GM19468 (cell line): Measurements from ENCODE around the gene SLC19A1.

ENCODE experiments used
- ATAC-seq: cut with Tn5 transposase; IDR thresholded peaks from one replicate; pipeline ENCODE4 v1.9.1; 2021; ENCODE audit warnings: mild to moderate bottlenecking, moderate library complexity, moderate number of reproducible peaks; ENCODE audit not compliant: unreplicated experiment; ENCODE audit errors: extremely low read depth

Gene SLC19A1

DNA sequence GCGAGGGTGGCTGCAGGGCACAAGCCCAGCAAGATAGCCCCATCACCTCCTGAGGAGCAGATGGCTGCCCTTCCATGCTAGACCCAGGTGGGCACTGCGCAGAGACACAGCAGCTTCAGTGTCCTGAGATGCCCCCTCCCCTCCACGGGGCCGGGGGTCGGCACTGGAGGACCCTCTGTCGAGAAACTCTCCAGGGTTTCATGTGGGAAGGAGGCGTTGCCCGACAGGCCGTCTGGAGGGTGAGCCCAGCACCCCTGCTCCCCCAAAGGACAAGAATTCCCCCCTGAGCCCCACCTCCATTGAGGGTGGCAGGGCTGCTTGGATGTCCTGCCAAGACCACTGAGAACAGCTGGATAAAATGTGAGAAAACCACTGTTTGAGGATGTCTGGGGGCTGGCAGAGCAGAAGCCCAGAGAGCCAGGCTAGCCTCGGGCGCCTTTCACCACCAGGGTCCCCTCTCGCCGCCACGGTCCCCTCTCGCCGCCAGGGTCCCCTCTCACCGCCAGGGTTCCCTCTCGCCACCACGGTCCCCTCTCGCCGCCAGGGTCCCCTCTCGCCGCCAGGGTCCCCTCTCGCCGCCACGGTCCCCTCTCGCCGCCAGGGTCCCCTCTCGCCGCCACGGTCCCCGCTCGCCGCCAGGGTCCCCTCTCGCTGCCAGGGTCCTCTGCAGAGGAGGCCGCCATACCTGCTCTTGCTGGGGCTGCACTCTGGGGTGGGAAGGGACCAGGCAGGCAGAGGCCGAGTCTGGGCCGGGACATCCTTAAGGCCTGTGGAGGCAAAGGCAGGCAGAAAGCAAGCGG, 44.2 kb downstream of the SLC19A1 start:
- ATAC-seq: no peak

DNA sequence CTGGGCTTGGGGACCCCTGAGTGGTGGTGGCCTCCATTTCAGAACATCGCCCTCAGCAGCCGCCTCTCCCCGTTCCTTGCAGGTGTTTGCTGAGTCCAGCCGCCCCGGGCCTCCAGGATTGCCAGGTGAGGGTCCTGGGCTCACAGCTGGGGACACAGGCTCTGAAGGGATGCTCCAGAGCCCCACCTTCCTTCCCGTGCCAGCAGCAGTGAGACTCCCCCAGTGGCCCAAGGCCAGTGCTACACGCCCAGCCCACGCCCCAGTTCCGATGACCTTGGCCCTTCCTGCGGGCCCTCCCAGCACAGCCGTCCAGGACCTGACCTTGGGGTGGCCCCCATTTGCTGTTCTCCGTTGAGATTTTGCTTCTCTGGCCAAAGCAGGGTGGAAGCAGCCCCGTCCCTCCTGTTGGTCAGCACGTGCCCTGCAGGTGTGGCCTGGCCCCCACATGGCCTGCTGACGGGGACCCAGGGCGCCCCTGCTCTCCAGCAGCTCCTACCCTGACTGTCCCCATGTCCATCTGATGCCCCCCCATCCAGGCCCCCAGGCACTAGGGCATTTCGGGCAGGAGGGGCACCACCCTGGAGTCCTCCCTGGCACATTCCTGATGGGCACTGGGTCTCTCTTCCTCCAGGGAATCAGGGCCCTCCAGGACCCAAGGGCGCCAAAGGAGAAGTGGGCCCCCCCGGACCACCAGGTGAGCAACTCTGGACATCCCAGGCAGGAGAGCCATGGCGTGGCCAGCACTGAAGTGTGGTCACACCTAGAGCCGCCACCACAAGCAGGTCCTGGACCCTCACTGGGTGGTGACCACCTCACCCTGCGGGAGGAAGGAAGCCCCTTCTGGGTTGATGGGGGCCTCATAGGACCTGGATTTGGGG, 45.0 kb downstream of the SLC19A1 start:
- no peak for ATAC-seq

DNA sequence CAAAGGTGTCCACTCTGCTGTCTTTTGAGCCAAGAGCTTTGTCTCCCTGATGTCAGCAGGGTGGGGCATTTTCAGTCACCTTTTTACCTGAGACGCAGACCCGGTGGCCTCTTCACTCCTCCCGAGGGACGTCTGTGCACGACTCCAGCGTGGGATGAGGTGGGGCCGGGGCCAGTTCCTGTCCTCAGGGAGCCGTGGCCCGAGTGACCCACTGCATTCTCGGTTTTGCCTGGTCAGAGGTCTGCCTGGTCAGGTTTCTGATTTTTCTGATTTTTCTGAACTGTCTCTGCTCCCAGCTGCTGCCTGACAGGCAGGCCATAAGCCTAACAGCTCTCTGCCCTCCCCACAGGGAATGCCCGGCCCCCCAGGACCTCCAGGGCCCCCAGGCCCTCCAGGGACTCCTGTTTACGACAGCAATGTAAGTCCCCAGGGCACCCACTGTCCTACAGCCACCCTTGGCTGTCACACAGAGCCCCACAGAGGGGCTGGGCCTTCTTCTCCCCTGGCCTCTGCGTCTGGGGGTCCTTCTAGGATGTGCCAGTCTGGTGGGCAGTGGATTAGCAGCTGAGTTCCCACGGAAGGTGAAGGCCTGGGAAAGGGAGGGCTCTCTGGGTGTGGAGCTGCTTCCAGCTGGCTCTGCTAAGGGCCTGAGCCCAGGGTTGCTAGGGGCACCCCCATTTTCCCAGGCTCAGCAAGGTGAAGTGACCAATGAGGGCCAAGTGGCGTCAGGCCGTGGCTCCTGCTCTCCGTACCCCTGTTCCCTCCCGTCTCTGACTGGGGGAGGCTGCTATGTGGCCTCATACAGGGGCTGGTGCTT, 45.9 kb downstream of the SLC19A1 start:
- no peak for ATAC-seq

DNA sequence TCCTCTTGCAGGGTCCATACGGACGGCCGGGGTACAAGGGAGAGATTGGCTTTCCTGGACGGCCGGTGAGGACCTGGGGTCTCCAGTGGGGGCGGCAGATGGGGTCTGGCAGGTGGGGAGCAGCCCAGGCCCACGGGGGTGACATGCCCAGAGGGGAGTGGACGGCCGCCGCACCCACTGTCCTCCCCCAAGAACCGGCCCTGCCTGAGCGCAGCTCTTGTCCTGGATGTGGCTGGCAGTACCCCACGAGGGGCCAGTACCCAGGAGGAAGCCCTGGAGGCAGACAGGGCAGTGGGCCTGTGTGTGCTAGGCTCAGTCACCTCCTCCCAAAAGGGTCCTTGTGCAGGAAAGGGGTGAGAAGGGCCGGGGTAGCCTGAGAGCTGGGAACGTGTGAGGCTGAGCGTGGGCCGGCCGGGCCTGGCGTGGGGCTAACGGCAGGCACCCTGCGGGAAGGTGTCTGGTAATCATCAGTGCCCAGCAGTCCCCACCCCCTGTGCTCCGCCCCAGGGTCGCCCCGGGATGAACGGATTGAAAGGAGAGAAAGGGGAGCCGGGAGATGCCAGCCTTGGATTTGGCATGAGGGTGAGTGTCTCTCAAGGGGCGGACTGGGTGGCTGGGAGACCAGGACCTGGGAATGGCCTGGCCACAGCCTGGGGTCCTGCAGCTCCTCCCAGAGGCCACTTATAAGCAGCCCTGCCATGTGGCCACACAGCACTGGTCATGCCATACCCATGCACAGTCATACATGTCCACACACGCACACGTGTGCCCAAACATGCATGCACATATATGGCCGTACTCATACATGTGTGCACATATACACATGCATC, 47.2 kb downstream of the SLC19A1 start:
- no peak for ATAC-seq

DNA sequence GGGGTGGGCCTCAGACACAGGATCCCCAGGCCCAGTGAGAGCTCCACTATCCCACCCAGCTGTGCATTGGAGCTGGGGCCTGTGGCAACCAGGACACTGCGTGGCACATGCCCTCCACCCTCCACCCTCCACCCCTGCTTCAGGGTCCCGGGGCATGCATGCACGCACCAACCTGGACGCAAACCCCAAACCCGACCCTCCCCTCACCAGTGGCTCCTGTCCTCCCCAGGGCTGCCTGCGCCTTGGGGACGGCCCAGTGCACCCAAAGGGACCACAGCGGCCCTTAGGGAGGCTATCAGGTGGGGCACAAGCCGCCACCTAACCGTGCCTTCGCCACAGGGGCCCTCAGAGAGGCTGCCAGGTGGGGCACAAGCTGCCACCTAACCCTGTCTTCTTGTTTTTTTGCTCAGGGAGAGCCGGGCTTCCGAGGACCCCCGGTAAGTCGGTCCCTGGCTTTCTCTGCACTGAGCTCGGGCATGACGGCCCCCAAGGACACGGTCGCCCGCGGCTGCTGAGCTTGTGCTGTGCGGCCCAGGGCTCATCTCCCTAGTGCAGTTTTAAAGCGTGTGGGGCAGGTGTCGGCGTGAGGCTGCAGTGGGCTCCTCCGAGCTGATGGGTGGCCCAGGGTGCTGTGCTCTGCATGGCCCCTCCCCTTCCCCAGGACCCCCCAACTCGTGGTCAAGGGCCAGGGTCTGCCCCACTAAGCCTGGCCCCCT, 47.9 kb downstream of the SLC19A1 start:
- no peak for ATAC-seq

DNA sequence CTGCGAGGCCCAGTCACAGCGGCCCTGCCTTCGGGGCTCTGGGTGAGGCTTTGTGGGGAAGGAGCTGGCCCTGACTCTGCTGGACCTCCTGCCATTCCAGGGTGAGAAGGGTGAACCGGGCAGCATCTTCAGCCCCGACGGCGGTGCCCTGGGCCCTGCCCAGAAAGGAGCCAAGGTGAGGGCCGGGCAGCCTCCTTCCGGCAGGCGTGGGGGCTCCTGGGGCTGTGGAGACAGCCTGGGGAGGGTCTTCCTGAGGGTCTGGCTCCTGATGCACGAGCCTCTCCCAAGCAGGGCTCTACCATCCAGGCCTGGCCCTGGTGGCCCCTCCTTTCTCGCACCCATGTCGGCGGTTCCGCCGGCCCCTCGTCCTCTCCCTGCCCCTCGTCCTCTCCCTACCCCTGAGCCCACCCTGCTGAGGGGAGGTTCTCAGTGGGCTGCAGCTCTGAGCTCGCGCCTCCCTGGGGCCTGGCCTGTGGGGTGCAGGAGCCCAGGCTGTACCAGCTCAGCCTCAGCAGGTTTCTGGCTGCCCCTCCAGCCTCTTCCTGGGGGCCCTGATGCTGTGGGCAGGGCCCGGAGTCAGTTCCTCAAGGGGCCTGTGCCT, 48.7 kb downstream of the SLC19A1 start:
- ATAC-seq: no peak

DNA sequence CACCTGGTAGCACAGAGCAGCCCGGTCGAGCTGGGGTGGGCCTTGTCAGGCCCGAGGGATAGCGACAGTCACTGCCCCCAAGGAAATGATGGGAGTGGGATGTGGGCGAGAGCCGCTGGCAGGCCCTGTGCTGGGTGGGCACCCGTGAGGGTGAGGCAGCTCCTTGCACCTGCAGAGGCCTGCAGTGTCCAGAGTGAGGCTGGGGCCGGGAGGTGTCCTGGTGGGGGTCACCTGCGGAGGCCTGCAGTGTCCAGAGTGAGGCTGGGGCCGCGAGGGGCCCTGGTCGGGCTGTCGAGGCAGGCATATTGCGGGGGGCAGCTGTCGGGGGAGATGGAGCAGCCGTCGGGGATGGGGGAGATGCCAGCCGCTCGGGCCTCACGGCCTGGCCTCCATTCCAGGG, 49.5 kb downstream of the SLC19A1 start:
- no peak for ATAC-seq

DNA sequence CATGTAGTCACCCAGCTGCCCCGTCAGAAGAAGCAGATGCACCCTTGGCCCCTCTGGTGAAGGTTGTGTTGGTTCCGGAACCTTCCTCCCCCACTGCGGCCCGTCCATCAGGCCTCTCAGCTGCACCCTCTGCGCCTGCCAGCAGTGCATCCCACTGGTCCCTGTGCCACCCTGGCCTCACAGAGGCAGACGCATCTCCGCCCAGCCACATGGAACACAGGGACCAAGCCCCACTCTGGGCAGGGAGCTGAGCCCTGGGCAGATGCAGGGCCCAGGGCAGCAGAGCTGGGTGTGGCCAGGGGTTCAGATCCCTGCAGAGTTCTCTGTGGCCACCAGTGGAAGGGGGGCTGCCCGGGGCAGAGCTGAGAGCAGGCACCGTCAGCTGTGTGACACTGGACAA, 50.6 kb downstream of the SLC19A1 start:
- ATAC-seq: no peak

DNA sequence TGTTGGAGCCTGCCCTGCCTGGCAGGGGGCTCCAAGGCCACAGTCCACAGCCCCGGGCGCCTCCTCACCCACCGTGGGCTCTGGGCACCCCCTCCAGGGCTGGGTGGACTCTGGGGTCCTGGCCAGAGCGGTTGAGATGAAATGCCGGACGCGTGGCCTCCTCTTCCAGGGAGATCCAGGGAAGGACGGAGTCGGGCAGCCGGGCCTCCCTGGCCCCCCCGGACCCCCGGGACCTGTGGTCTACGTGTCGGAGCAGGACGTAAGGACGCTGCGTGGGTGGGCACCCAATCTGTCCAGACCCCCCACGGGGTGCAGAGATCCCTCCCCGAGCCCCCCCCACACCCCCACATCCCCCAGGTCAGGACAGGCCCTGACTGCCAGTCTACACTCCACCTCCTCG, 51.2 kb downstream of the SLC19A1 start:
- ATAC-seq: no peak

DNA sequence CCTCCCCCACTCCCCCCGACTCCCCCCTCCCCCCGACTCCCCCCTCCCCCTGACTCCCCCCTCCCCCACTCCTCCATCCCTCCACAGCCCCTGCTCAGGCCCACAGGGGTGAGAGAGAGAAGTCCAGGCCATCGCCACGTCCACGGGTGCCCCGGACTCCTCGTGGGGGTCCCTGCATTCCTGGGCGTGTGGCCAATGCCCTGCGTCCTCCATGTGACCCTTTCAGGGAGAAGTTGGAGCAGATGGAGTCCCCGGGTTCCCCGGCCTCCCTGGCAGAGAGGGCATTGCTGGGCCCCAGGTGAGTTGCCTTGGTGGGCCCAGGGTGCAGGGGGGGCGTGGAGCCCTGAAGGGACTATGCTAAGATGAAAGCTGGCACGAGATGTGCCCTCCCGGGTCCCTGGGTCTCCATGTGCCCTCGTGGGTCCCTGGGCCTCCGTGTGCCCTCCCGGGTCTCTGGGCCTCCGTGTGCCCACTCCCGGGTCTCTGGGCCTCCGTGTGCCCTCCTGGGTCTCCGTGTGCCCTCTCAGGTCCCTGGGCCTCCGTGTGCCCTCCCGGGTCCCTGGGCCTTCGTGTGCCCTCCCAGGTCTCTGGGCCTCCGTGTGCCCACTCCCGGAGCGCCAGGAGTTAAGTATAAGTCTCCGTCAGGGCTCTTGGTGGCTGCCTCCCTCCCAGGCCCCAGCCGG, 52.0 kb downstream of the SLC19A1 start:
- no peak for ATAC-seq

DNA sequence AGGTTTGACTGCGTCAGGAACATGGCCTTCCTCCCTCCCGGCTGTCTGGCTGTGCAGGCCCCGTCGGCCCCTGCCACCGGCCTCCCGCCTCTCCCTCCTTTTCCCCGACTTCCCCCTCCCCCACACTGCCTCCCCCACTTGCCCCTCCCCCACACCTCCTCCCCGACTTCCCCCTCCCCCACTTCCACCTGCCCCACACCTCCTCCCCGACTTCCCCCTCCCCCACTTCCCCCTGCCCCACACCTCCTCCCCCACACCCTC, 52.6 kb downstream of the SLC19A1 start:
- no peak for ATAC-seq

DNA sequence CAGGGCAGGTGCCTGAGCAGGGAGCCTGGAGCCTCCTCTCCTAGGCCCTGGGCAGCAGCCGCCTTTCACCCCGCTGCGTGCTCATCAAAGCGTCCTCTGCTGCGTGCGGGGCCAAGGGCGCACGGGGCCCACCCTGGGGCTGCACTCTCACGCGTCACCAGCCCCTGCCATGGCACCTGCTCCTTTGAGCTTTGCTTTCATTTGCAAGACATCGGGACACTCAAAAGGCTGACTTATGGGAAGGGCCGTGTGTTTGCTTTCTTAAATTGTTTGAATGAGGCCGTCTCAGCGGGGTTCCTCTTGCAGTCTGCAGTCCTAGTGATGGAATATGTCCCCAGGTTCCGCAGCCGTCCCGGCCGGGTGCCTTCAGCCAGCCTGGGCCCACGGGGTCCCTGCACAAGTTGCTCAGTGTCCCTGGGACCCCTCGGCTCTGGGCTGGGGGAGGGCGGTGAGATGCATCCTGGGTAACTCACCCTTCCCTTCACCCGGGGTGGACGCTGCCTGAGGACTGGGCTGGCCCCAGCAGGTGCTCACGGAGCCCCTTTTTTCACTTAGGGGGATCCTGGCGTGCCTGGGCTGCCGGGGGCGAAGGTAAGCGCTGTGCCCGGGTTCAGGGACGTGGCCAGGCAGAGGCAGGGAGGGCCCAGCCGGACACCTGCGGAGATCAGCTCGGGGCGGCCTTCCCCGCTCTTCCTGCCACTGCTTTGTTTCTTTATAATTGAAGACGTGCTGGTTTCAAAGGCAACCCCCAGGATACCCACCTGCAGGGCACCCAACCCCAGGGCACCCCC, 53.1 kb downstream of the SLC19A1 start:
- ATAC-seq: no peak

DNA sequence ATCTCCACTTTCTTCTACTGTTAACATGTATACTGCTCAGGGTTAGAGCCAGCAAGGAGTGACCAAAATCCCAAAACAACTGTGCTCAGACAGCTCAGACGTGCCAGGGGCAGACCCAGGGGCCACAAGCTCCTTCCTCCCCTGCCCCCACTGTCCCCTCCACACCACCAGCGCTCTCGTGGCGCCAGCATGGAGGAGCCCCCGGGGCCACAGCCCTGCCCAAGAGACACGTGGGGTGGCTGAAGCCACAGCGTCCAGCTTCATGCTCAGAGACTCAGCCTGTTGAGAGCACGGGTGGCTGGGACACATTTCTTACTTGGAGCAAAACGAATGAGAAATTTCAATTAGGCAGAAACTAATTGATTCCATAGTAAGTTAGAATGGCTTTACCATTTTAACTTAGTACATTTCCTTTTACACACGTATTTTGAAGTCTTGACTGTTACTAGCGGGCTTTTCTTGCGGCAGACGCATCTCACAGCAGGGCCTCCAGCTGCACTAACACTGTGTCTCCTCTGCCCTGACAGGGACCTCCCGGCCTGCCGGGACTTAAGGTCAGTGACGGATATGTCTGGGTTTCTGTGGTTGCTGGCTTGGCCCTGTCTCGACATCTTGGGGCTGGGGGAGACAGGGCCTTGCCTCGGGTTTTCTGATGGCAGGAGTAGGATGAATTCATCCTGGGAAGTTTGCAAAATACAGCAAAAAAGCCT, 54.2 kb downstream of the SLC19A1 start:
- ATAC-seq: no peak

DNA sequence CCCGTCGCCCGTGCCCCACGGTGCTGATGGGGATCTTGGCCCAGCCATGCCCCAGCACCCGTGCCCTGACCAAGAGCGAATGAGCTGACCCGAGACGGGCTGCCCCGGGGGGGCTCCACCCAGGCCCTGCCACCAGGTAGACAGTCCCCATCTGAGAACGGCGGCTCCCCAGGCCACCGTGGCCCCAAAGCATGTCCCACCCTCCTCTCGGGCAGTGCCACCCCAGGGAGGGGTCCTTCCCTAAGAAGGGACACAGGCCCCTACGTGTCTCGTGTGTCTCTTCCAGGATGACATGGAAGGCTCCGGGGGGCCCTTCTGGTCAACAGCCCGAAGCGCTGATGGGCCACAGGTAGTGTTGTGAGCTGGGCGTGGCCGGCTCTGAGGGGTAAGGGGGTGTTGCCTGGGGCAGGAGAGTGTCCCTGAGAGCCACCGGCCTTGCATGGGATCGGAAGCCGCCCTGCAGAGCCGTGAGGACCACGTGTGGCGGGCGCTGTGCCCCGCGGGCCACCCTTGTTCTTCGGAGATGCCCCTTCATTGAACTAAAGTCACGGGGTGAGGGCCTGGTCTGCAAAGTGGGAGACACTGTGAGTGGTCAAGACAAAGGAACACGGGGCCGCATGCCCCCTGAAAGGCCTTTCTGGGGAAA, 55.0 kb downstream of the SLC19A1 start:
- ATAC-seq: no peak

DNA sequence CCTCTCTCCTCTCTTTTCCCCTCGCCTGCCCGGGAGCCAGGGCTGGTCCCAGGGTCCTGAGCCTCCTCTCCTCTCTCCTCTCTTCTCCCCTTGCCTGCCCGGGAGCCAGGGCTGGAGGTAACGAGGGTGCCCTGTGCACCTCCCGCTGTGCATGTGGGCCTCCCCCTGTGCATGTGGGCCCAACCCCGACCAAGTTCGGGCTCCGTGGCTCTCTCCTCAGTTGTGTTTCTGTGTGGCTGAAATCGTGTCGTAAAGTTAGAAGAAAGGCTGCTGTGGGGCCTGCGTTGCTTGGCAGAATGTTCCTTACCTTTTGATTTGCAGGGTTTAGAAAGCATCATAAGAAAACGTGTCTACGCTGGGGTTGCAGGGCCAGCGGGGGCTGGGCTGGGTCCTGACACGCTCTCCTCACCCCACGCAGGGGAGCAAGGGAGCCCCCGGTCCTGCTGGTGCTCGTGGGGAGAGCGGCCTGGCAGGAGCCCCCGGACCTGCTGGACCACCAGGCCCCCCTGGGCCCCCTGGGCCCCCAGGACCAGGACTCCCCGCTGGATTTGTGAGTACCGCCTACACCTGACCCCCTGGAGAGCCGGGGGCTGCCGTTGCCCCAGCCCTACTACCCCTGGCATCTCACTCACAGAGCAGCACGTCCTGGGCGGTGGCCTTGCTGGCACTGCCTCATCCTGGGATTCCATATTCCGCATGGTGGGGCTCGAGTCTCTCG, 55.6 kb downstream of the SLC19A1 start:
- no peak for ATAC-seq
